HG03521 (cell line): ENCODE results near the gene ICOS.
"Not testable (repeated sequence)": the region's sequence is repeated elsewhere in the genome, so short reads cannot be mapped to it uniquely, and the experiment has no call there.

Experiments
- ATAC-seq: cut with Tn5 transposase; IDR thresholded peaks from one replicate; pipeline ENCODE4 v1.9.1; 2021; ENCODE audit warnings: mild to moderate bottlenecking, moderate library complexity; ENCODE audit not compliant: unreplicated experiment

ICOS gene

DNA sequence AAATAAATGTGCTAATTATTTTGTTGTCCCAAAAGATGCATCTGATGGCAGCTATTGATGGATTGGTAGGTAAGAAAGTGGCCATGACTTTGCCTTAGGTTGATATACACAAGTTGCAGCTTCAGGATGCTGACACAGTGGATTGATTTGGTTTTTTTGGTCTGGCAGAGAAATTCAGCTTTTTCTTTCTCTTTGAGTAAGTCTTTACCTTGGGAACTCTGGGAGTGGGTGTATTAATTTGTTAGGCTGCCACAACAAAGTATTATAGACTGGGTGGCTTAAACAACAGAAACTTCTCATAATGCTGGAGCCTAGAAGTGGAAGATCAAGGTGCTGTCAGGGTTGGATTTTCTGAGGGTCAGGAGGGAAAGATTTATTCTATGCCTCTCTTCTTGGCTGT lies 19.8 kb upstream of the ICOS start:
- ATAC-seq: no peak

DNA sequence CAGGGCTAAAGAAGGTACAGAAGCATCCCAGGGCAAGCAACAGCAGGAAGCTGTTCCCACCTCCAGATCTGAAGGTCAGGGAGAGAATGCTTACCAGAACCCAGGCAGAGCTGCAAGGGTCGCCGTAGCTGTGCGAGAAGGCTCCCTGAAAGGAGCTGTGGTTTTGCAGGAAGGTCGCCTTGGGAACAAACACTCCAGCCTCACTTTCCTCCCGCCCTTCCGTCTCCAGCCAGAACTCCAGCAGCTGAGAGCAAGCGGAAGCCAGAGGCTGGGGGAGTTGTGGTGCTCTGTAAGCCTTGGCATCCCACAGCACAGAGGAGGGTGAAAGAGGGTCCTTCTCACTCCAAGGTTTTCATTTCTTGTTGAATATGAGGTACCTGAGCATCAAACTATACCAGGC lies 18.3 kb upstream of the ICOS start:
- no peak for ATAC-seq

DNA sequence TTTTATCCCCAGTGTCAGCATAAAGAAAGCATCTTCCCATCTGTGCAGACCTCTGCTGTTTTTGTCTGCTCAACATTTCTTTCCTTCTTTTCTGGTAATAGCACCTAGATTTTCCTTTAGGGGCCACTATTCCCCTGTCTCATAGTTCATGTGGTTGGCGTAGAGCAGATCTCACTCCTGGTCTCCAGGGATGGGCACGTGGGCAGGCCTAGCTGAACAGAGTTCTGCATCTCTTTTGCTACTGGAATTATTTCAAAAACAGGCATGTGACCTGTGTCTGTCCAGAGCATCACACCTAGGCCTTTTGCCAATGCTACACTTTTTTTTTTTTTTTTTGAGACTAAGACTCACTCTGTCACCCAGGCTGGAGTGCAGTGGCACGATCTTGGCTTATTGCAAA lies 17.7 kb upstream of the ICOS start:
- no peak for ATAC-seq

DNA sequence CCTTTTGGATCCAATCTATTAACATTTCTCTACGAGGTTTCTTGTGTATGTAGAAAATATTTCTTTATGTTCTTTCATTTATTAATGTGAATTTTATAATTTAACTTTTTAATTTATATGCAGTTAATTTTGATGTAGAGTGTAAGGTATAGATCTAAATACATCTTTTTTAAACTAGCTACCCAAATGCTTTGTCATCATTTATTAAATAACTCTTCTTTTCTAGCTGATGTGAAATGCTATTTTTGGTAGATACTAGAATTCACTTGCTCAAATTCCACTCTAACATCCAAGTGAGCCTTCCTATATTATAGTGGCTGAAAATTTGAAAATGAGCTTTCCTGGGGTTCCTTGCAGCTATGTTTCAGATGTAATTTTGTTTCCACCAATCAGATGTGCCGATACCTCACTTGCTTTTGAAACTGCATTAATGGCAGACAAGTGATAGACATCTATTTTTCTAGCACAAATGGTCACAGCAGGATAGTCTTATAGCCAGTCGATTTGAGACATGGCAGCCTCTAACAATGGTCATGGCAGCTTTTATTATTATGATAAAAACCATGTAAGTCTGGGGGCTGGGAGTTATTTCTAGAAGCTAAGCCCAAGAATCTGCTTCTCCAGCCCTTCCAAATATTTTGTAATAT lies 10.9 kb upstream of the ICOS start:
- ATAC-seq: no peak

DNA sequence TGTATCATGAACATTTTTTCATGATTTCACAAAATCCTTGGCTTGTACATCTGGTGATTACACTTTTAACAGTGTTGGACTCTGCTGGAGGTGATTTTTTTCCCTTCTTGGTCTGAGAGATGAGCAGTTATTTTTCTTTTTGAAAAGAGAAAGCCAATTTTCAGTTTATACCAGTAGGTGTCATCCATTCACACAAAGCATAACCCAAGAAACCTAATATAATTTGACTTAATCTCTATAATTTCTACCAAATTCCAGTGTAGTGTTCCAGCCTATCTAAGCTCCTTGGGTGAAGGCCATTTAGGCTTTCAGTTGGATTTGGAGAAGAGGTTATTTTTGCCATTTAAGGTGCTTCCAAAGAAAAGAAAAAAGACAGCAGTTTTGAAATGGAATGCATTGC lies 7.7 kb upstream of the ICOS start:
- ATAC-seq: no peak

- not testable (repeated sequence) for ATAC-seq
These were observed 5.3 kb upstream of the ICOS start for GRCh38 chr2:203931262-203931661.

DNA sequence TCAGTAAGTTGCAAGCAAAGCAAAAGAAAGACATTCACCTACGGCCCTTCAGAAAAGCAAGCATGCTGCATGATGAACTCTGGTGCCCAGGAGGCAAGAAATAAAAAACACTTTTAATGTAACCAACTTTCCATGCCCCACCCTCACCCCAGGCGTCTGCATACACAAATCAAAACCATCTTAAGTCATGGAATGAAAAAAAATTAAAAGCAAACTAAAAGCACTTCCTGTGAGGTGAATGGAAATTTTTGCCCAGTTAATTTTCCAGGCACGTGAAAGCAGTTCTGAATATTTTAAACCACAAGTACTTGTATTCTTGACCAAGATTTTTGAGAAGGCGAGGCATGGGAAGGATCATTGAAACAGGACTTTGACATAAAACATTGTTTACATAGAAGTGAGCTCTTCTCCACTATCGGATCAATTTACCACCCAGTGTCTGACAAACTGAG lies 2.5 kb upstream of the ICOS start:
- ATAC-seq: no peak

- ATAC-seq: no peak
These were observed 1.7 kb upstream of the ICOS start for GRCh38 chr2:203934711-203935438.

DNA sequence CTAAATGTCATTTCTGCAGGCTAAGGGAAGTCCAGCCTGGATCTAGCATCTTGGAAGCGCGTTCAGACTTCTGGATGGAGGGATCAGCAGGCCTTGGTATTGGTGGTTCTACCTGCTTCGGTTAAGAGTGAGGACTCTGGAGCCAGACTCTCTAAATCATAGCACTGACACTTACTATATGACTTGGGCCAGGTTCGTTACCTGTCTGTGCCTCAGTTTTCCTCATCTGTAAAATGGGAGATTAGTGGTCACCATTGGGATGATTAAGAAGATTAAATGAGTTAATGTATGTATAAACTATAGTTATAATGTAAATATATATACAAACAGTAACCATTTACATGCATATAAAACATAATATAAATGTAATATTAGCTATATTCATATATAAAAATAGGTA lies 995 bp upstream of the ICOS start:
- no peak for ATAC-seq

DNA sequence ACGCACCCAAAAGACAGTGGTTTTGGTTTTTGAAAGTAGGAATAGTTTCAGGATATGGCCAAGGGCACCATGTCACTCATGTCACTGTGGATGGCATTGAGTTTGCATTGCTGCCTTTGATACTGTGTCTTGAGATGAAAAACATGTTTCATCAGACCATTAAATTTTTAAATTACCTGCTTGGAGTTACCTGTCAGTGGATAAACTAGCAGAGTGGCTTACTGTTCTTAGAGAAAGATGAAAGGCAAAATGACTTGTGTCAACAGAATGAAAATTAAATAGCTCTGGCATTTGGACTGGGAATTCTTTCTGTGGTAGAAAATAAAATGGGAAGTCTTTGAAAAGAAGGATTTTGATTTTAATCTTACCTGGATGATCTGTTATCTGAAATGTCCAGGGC lies 386 bp downstream of the ICOS start:
- no peak for ATAC-seq

GRCh38 chr2:203937788-203938187 lies 1.2 kb downstream of the ICOS start:
- no peak for ATAC-seq

DNA sequence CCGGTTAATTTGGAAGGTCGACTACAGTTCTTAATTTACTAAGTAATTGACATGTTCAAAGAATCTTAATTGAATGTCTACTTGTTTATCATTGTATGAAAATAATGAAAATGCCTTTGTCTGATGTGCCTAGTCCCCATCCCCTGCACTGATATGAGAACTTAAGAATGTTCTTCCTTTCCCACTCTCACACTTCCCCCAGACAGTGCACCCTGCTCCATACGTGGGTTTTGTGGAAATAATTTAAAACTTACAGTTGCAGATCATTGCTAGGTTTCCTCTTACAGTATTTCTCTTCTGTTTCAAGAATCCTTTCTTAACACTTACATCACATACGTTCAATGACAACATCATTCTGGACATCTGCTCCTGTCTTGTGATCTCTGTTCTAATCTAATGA lies 3.5 kb downstream of the ICOS start:
- no peak for ATAC-seq

- ATAC-seq: not testable (repeated sequence)
These were observed 7.2 kb downstream of the ICOS start for GRCh38 chr2:203943493-203944382.

DNA sequence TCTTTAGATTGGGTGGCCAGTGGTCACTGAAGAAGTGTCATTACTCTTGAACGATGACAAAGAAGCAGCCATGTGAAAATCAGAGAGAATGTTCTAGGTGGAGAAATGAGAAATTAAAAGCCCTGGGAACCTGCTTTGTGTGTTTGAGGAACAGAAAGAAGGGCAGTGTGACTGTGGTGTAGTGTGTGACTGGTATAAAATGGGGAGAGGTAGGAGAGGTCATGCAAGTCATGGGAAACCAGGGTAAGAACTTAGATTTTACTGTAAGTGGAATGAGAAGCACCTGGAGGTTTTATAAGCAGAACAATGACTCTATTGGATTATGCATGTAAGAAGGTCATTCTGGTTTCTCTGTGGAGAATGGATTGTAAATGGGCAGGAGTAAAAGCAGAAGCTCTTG lies 12.2 kb downstream of the ICOS start:
- ATAC-seq: no peak

DNA sequence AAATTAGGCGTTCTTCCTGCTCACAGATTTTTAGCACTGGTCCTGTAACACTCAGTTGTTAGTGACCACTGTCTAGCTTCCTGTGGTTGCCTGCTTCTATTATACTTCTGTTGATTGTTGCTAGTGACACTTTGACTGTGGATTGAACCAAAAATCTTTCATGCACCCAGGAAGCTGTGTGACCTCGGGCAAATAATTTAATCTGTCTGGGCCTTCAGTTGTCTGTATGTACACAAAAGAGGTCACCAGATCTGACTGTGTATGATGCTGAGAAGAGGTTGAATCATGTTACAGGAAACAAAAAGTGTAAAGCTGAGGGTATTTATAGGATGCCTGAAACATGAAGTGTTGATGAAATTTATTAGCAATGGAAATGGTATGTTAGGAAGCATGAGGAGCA lies 12.7 kb downstream of the ICOS start:
- ATAC-seq: no peak

GRCh38 chr2:203951366-203951902 lies 14.9 kb downstream of the ICOS start:
- no peak for ATAC-seq

DNA sequence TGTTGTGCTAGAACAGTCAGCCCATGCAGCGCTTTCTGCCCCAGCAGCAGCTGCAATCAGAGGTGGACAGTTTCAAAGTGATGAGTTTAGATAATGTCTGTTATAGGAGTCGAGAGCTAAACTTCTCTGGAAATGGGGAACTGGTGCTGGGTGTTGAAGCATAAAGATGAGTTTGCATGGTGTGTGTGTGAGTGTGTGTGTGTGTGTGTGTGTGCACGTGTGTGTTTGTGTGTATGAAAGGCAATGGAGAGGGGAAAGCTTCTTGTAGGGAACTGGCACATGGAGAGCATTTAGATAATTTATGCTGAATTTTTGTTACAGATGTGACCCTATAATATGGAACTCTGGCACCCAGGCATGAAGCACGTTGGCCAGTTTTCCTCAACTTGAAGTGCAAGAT lies 22.7 kb downstream of the ICOS start:
- ATAC-seq: no peak

- ATAC-seq: no peak
These were observed 23.1 kb downstream of the ICOS start for GRCh38 chr2:203959672-203960071.

- ATAC-seq: no peak
These were observed 24.2 kb downstream of the ICOS start for GRCh38 chr2:203960811-203961210.

GRCh38 chr2:203965190-203965589 lies 28.6 kb downstream of the ICOS start:
- ATAC-seq: not testable (repeated sequence)

GRCh38 chr2:203971251-203971650 lies 34.7 kb downstream of the ICOS start:
- ATAC-seq: no peak
